Measurements from ENCODE around the gene GRIN3A. TPM values are rescaled to one million over a fixed set of nuclear protein-coding genes. Genes with fewer than 3 reads are reported as not detected.

Gene GRIN3A
- total RNA-seq, 1 experiment from 2014 or later = 0.02 TPM

DNA sequence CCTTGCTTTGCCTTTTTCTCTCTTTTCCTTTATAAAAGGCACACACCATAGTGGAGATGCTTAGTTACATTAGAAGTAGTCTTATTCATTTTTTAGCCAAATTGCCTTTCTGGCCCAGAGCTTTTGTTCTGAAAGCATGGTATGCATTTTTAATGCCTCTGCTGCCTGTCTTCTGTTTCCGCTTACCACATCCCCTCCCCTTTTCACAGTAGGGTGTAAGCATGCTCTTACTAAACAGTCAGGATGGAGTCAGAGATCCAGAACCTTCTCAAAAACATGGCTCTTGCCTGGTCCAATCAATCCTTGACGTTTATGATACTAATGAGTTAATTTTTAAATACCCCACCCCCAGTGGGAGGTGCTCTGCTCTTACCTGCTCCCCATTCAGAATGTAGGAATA is 166.1 kb downstream of the GRIN3A start:
- POLR2A ChIA-PET = no interaction called here
- H3K36me3 Mint-ChIP-seq = peaks cover 5% of the 10 kb centered on the region; the same call in 1 of the 2 replicates
- H3K4me3 Mint-ChIP-seq = no peak overlapping the region
- CTCF ChIA-PET = interaction anchor here (2.1 to 2.8 kb wide), 3 partner anchors 23 to 123 kb away, joined by 9 to 11 read pairs (median 10); no protein-coding TSS in a partner anchor
- DNase-seq (ENCODE audit: low spot score) = no peak
- no peaks in the 10 kb centered on the region for H3K27me3 Mint-ChIP-seq (ENCODE audit: low read depth)
- peak; percentile 67 for ATAC-seq
- peak overlapping the region; percentile 43 for H3K27ac Mint-ChIP-seq
- no peak for TF ChIP-seq EMX1 (CRISPR knock-in tag; IDR thresholded peaks at IDR 0.05)
- peak; percentile 35; the same call in 1 of the 2 replicates for TF ChIP-seq ETV6 (CRISPR knock-in tag; IDR thresholded peaks at IDR 0.05)
- TF ChIP-seq MXD4 (CRISPR knock-in tag; IDR thresholded peaks at IDR 0.05; ENCODE audit: borderline replicate concordance) = no peak
- no peak for TF ChIP-seq SOX15 (CRISPR knock-in tag; IDR thresholded peaks at IDR 0.05)
- TF ChIP-seq SMAD3 (CRISPR knock-in tag; IDR thresholded peaks at IDR 0.05; ENCODE audit: borderline replicate concordance) = no peak
- TF ChIP-seq, protein P1, sequence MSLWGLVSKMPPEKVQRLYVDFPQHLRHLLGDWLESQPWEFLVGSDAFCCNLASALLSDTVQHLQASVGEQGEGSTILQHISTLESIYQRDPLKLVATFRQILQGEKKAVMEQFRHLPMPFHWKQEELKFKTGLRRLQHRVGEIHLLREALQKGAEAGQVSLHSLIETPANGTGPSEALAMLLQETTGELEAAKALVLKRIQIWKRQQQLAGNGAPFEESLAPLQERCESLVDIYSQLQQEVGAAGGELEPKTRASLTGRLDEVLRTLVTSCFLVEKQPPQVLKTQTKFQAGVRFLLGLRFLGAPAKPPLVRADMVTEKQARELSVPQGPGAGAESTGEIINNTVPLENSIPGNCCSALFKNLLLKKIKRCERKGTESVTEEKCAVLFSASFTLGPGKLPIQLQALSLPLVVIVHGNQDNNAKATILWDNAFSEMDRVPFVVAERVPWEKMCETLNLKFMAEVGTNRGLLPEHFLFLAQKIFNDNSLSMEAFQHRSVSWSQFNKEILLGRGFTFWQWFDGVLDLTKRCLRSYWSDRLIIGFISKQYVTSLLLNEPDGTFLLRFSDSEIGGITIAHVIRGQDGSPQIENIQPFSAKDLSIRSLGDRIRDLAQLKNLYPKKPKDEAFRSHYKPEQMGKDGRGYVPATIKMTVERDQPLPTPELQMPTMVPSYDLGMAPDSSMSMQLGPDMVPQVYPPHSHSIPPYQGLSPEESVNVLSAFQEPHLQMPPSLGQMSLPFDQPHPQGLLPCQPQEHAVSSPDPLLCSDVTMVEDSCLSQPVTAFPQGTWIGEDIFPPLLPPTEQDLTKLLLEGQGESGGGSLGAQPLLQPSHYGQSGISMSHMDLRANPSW (CRISPR knock-in tag; conservative IDR thresholded peaks at IDR 0.05; ENCODE audit: low read depth) = no peak
- no peak for TF ChIP-seq ESRRA (CRISPR knock-in tag; IDR thresholded peaks at IDR 0.05; ENCODE audit: borderline replicate concordance)
- TF ChIP-seq, protein P2, sequence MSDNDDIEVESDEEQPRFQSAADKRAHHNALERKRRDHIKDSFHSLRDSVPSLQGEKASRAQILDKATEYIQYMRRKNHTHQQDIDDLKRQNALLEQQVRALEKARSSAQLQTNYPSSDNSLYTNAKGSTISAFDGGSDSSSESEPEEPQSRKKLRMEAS (CRISPR knock-in tag; IDR thresholded peaks at IDR 0.05) = no peak
- TF ChIP-seq ZNF232 (CRISPR knock-in tag; IDR thresholded peaks at IDR 0.05) = no peak
- peak; percentile 30; the same call in 1 of the 2 replicates for TF ChIP-seq FOXP4 (CRISPR knock-in tag; IDR thresholded peaks at IDR 0.05)
- no peak for TF ChIP-seq AFF4 (CRISPR knock-in tag; IDR thresholded peaks at IDR 0.05; ENCODE audit: borderline replicate concordance)
- no peaks in the 10 kb centered on the region for H3K9me3 Mint-ChIP-seq
- H3K4me1 Mint-ChIP-seq = peaks cover 36% of the 10 kb centered on the region

DNA sequence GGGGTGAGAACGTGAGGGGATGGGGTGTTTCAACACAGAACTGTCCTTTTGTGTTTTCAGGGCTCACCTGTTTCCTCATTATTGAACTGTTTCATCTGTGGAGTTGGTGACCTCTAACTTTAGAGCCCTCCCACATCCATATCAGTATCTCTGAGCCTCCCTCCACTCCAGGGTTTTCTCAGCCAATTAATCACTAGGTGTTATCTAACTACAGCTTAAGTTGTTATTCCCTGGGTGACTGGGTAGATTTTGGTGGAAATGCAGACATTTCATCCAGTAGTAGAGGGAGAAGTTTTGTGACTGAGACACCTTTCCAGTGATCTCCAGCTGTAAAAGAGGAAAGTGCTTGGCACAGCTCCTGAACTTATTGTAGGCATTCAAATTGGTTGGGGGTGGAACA is 167.3 kb downstream of the GRIN3A start:
- CTCF ChIA-PET = interaction anchor here (2.1 kb wide), 1 partner anchor 122 kb away, joined by 10 read pairs; no protein-coding TSS in a partner anchor
- no peaks in the 10 kb centered on the region for H3K27me3 Mint-ChIP-seq (ENCODE audit: low read depth)
- H3K36me3 Mint-ChIP-seq = peaks cover 9% of the 10 kb centered on the region
- no peak for DNase-seq (ENCODE audit: low spot score)
- no peak for ATAC-seq
- H3K4me1 Mint-ChIP-seq = peaks cover 36% of the 10 kb centered on the region
- H3K27ac Mint-ChIP-seq = no peak overlapping the region
- no peaks in the 10 kb centered on the region for H3K9me3 Mint-ChIP-seq
- no peak overlapping the region for H3K4me3 Mint-ChIP-seq
- POLR2A ChIA-PET = no interaction called here
- TF ChIP-seq ZNF317 (CRISPR knock-in tag; IDR thresholded peaks at IDR 0.05; ENCODE audit: borderline replicate concordance, low read depth) (no peak), ZNF121 (CRISPR knock-in tag; IDR thresholded peaks at IDR 0.05) (no peak), AFF4 (CRISPR knock-in tag; IDR thresholded peaks at IDR 0.05; ENCODE audit: borderline replicate concordance) (no peak), NR2C2 (CRISPR knock-in tag; IDR thresholded peaks at IDR 0.05) (no peak), NFE2L1 (CRISPR knock-in tag; IDR thresholded peaks at IDR 0.05) (no peak), RORB (CRISPR knock-in tag; IDR thresholded peaks at IDR 0.05) (no peak), EMX1 (CRISPR knock-in tag; IDR thresholded peaks at IDR 0.05) (no peak), NFYB (CRISPR knock-in tag; conservative IDR thresholded peaks at IDR 0.05; ENCODE audit: low read depth) (no peak), ATF1 (CRISPR knock-in tag; IDR thresholded peaks at IDR 0.05) (no peak), ELF4 (CRISPR knock-in tag; IDR thresholded peaks at IDR 0.05; ENCODE audit: low read depth) (no peak), ESRRA (CRISPR knock-in tag; IDR thresholded peaks at IDR 0.05; ENCODE audit: borderline replicate concordance) (no peak)
- TF ChIP-seq, protein P3, sequence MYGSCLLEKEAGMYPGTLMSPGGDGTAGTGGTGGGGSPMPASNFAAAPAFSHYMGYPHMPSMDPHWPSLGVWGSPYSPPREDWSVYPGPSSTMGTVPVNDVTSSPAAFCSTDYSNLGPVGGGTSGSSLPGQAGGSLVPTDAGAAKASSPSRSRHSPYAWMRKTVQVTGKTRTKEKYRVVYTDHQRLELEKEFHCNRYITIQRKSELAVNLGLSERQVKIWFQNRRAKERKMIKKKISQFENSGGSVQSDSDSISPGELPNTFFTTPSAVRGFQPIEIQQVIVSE (CRISPR knock-in tag; IDR thresholded peaks at IDR 0.05; ENCODE audit: borderline replicate concordance) = no peak
- TF ChIP-seq, protein P4, sequence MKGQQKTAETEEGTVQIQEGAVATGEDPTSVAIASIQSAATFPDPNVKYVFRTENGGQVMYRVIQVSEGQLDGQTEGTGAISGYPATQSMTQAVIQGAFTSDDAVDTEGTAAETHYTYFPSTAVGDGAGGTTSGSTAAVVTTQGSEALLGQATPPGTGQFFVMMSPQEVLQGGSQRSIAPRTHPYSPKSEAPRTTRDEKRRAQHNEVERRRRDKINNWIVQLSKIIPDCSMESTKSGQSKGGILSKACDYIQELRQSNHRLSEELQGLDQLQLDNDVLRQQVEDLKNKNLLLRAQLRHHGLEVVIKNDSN (CRISPR knock-in tag; IDR thresholded peaks at IDR 0.05) = no peak
